ENCODE results near the gene GRP.

GRP gene

GRCh38 chr18:59268721-59269562, 49.0 kb downstream of the GRP start:
- no peak for DNase-seq

GRCh38 chr18:59269563-59270119, 49.7 kb downstream of the GRP start:
- DNase-seq: no peak

- DNase-seq: no peak
Measured at GRCh38 chr18:59270689-59271257, 50.8 kb downstream of the GRP start.

- DNase-seq: no peak
Measured at GRCh38 chr18:59271606-59272220, 51.8 kb downstream of the GRP start.

GRCh38 chr18:59272221-59272888, 52.4 kb downstream of the GRP start:
- no peak for DNase-seq

GRCh38 chr18:59272891-59273758, 53.2 kb downstream of the GRP start, which contains the start of gene RAX:
Gene RAX (minus strand): TSS chr18:59273454. CDS start chr18:59273206, 248 bp downstream.
- no peak for DNase-seq

- no peak for DNase-seq
Measured at GRCh38 chr18:59273759-59274532, 54.0 kb downstream of the GRP start.

- DNase-seq: no peak
Measured at GRCh38 chr18:59274533-59274928, 54.6 kb downstream of the GRP start.

- no peak for DNase-seq
Measured at GRCh38 chr18:59275406-59275949, 55.5 kb downstream of the GRP start.

GRCh38 chr18:59276047-59276446, 56.1 kb downstream of the GRP start:
- DNase-seq: no peak

GRCh38 chr18:59278793-59279192, 58.8 kb downstream of the GRP start:
- DNase-seq: no peak

GRCh38 chr18:59279193-59279592, 59.2 kb downstream of the GRP start:
- no peak for DNase-seq

- DNase-seq: no peak
Measured at GRCh38 chr18:59279722-59280121, 59.8 kb downstream of the GRP start.

Data from activated effector memory CD4-positive, alpha-beta T cell treated with Interleukin-2 at 50 U/mL for 16 hours (primary cell).